A673 (cell line): ENCODE data around the gene SNED1. TPM values are rescaled to one million over a fixed set of nuclear protein-coding genes. Genes with fewer than 3 reads are reported as not detected.

ENCODE experiments used
- BruUV-seq: library from RNA; stranded (reverse); fragments of 400-500 nt; replicated peaks from 2 replicates; lab custom pipeline; 2021; lab: Mats Ljungman, UMichigan
- CTCF ChIA-PET: fragments of 300-600 bp; sonication (Branson Sonifier 250); formaldehyde crosslinking; loops from one replicate; lab custom pipeline; 2022; ENCODE audit warnings: antibody characterized with exemption; lab: Charles Lee
- POLR2A ChIA-PET: fragments of 300-600 bp; sonication (Branson Sonifier 250); formaldehyde crosslinking; loops from one replicate; lab custom pipeline; 2022; ENCODE audit warnings: antibody characterized with exemption; ENCODE audit not compliant: low non-redundant PET; lab: Charles Lee
- DNase-seq: peaks from one replicate; pipeline ENCODE4 v3.0.0-alpha.2; 2015; ENCODE audit warnings: low spot score
- H3K27ac ChIP-seq: fragments of 200-600 bp; sonication (generic); 2 replicates; pipeline ENCODE4 v1.5.1; 2016; ENCODE audit warnings: mixed run types, low read depth, mild to moderate bottlenecking, mixed read lengths, antibody characterized with exemption, low read length; ENCODE audit not compliant: poor library complexity, severe bottlenecking
- H3K27me3 ChIP-seq: fragments of 200-600 bp; sonication (generic); replicated peaks from 2 replicates; pipeline ENCODE4 v1.6.1; 2017; ENCODE audit warnings: mixed run types, low read depth, mild to moderate bottlenecking, mixed read lengths, antibody characterized with exemption, low read length; ENCODE audit not compliant: insufficient read depth, poor library complexity
- H3K36me3 ChIP-seq: fragments of 200-600 bp; sonication (generic); 2 replicates; pipeline ENCODE4 v1.6.1; 2016; ENCODE audit warnings: mixed run types, mild to moderate bottlenecking, mixed read lengths, antibody characterized with exemption, low read length; ENCODE audit not compliant: insufficient read depth, poor library complexity, severe bottlenecking
- H3K4me1 ChIP-seq: fragments of 200-600 bp; sonication (generic); 2 replicates; pipeline ENCODE4 v1.6.1; 2017; ENCODE audit warnings: mixed run types, mild to moderate bottlenecking, mixed read lengths, antibody characterized with exemption, low read length; ENCODE audit not compliant: insufficient read depth, poor library complexity, severe bottlenecking
- H3K4me3 ChIP-seq: fragments of 200-600 bp; sonication (generic); 2 replicates; pipeline ENCODE4 v1.5.1; 2016; ENCODE audit warnings: low read depth, mixed run types, mild to moderate bottlenecking, mixed read lengths, low read length; ENCODE audit not compliant: poor library complexity, severe bottlenecking
- H3K9me3 ChIP-seq: fragments of 200-600 bp; sonication (generic); 2 replicates; pipeline ENCODE4 v1.6.1; 2016; ENCODE audit warnings: mixed run types, low read depth, mild to moderate bottlenecking, mixed read lengths, antibody characterized with exemption, low read length; ENCODE audit not compliant: poor library complexity, severe bottlenecking
- EZH2 ChIP-seq: fragments of 200-600 bp; sonication (generic); IDR thresholded peaks from 2 replicates; pipeline ENCODE4 v1.6.1; 2017; ENCODE audit warnings: borderline replicate concordance, low read depth, mild to moderate bottlenecking, mixed read lengths, antibody characterized with exemption, low read length; ENCODE audit not compliant: poor library complexity, severe bottlenecking
- intact Hi-C: fragments of 100-400 bp; cut with micrococcal nuclease; formaldehyde crosslinking; loops from one replicate; pipeline ENCODE4 v1.10.0; 2022; ENCODE audit not compliant: unreplicated experiment
- total RNA-seq: library from RNA; stranded (reverse); gene quantifications from 2 replicates; pipeline ENCODE4 v1.2.3, GENCODE V29; 2021
- TF ChIP-seq, protein P1 (sequence below): fragments of 300-800, 200-600 bp; sonication (generic); conservative IDR thresholded peaks from 2 replicates; pipeline ENCODE4 v1.5.1; 2017; ENCODE audit warnings: low read depth, mild to moderate bottlenecking, antibody characterized with exemption, low read length, moderate library complexity, mixed read lengths

The SNED1 gene
- total RNA-seq, 1 experiment from 2014 or later = 3.0 TPM

- intact Hi-C loops = no loop called here
- Histone ChIP-seq H3K27ac (no peak overlapping the region), H3K9me3 (no peaks in the 10 kb centered on the region), H3K4me3 (no peak overlapping the region), H3K4me1 (no peaks in the 10 kb centered on the region), H3K36me3 (peaks cover 49% of the 10 kb centered on the region), H3K27me3 (no peaks in the 10 kb centered on the region)
- CTCF ChIA-PET = no interaction called here
- BruUV-seq = no TSS peak
- no peak for DNase-seq
- POLR2A ChIA-PET = no interaction called here
- TF ChIP-seq, protein P1, sequence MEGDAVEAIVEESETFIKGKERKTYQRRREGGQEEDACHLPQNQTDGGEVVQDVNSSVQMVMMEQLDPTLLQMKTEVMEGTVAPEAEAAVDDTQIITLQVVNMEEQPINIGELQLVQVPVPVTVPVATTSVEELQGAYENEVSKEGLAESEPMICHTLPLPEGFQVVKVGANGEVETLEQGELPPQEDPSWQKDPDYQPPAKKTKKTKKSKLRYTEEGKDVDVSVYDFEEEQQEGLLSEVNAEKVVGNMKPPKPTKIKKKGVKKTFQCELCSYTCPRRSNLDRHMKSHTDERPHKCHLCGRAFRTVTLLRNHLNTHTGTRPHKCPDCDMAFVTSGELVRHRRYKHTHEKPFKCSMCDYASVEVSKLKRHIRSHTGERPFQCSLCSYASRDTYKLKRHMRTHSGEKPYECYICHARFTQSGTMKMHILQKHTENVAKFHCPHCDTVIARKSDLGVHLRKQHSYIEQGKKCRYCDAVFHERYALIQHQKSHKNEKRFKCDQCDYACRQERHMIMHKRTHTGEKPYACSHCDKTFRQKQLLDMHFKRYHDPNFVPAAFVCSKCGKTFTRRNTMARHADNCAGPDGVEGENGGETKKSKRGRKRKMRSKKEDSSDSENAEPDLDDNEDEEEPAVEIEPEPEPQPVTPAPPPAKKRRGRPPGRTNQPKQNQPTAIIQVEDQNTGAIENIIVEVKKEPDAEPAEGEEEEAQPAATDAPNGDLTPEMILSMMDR = no peak
- no peak for TF ChIP-seq EZH2
Observed at GRCh38 chr2:241088376-241088775, 90.0 kb downstream of the SNED1 start.

DNA sequence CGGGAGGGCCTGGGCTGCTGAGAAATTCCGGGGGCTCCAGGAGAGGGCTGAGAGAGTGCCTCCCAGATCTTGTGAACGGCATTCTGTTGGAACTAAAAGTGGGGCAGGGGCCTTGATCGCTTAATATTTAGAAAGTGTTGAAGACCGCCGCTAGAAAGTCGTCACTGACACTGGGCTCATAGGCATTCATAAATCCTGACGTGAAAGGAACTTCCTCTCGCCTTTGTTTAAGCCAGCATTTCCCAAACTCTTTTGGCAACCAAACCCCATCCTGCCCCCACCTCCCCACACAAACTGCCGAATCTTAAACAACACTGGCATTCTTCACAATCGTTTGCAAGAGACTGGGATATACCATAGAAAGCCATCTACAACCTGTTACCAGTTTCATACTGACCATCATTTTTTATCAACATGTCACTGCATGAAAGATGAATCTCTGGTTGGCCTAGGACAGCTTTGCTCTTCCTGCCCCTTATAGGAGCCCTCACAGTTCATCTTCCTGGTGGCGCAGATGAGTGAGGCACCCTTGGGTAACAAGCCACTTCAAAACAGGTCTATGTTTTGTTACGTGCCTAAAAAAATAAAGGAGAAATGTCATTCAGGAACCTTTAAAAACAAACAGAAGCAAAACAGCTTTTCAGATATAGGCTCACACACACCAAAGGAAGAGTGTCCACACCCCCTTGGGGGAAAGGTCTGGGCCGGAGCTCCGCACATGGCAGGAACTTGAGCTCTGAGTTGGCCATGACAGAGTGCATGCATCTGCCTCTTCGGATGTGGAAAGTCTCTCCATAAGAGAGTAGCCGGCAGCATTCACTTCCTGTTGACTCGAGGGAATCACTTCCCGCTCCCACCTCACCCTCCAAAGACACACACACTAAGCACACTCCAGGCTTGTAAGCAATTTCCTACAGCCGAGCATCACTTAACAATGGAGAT lies 90.6 kb downstream of the SNED1 start:
- Histone ChIP-seq H3K27ac (no peak overlapping the region), H3K36me3 (peaks cover 51% of the 10 kb centered on the region), H3K27me3 (no peaks in the 10 kb centered on the region), H3K4me3 (no peak overlapping the region), H3K4me1 (no peaks in the 10 kb centered on the region), H3K9me3 (no peaks in the 10 kb centered on the region)
- no peak for TF ChIP-seq EZH2
- TF ChIP-seq, protein P1 = no peak
- ChIA-PET CTCF (no interaction called here), POLR2A (no interaction called here)
- no TSS peak for BruUV-seq
- intact Hi-C loops = no loop called here
- no peak for DNase-seq

GRCh38 chr2:241091201-241091600 lies 92.8 kb downstream of the SNED1 start:
- intact Hi-C loops = no loop called here
- no peaks in the 10 kb centered on the region for H3K4me1 ChIP-seq
- BruUV-seq = no TSS peak

More at GRCh38 chr2:241091201-241091600, 92.8 kb downstream of the SNED1 start:
- Histone ChIP-seq H3K27ac (no peak overlapping the region), H3K4me3 (no peak overlapping the region), H3K27me3 (no peaks in the 10 kb centered on the region), H3K36me3 (peaks cover 69% of the 10 kb centered on the region), H3K9me3 (no peaks in the 10 kb centered on the region)
- no peak for DNase-seq
- ChIA-PET CTCF (no interaction called here), POLR2A (no interaction called here)
- TF ChIP-seq EZH2 = no peak
- TF ChIP-seq, protein P1 = no peak
